ENCODE data around the gene ZBTB2. TPM values are rescaled to one million over a fixed set of nuclear protein-coding genes. Genes with fewer than 3 reads are reported as not detected.
A peak's percentile ranks its signal among the peaks of the same experiment; 100 is the strongest.

The ZBTB2 gene
- total RNA-seq, 1 experiment from 2014 or later = 31.4 TPM

GRCh38 chr6:151392427-151392826 is 1.1 kb upstream of the ZBTB2 start:
- H3T11ph ChIP-seq (ENCODE audit: low read length) = no peak overlapping the region
- TF ChIP-seq CTCF (conservative IDR thresholded peaks at IDR 0.05) = no peak
- no peak overlapping the region for H4K8ac ChIP-seq (replicated peaks; ENCODE audit: insufficient read length, low read depth, low read length)
- peaks cover 39% of the 10 kb centered on the region for H3K79me2 ChIP-seq (ENCODE audit: insufficient read depth, low read length)
- H2BK15ac ChIP-seq (ENCODE audit: low read depth, low read length) = no peak overlapping the region
- H3K4me3 Mint-ChIP-seq = peak overlapping the region; percentile 92 to 93
- peaks cover 2% of the 10 kb centered on the region; the same call in 1 of the 2 replicates for H3K4me1 ChIP-seq (ENCODE audit: insufficient read depth, low read length)
- H3K79me1 ChIP-seq (ENCODE audit: insufficient read depth, low read depth, low read length, poor library complexity, severe bottlenecking) = peaks cover 1% of the 10 kb centered on the region
- H3K9ac ChIP-seq (ENCODE audit: extremely low read depth, insufficient read length, low read length) = peak overlapping the region; percentile 97
- no peaks in the 10 kb centered on the region for H3K9me3 Mint-ChIP-seq
- H3K4me1 Mint-ChIP-seq = peaks cover 32 to 39% of the 10 kb centered on the region in 2 experiments
- peak overlapping the region; percentile 76 for H3K4me2 ChIP-seq (ENCODE audit: insufficient read depth, insufficient read length, low read length)
- no CpG with 5 or more reads among the region's 3 CpGs for WGBS (ENCODE audit: extremely low coverage, insufficient read length, low lambda C conversion rate)
- no peak overlapping the region for H4K91ac ChIP-seq (ENCODE audit: insufficient read length, low read depth, low read length)
- H2AK5ac ChIP-seq (ENCODE audit: insufficient read length, low read length) = no peak overlapping the region
- H3K27ac ChIP-seq (ENCODE audit: insufficient read length, low read depth, low read length) = no peak overlapping the region
- peaks cover 17 to 33% (median 19%) of the 10 kb centered on the region in 3 experiments; a peak in 6 of 7 replicates for H3K36me3 Mint-ChIP-seq (ENCODE audit: insufficient read depth in 1 of 3, low read depth in 3 of 3)
- no peak overlapping the region for H3K56ac ChIP-seq (ENCODE audit: insufficient read length, low read depth, low read length)
- no peak for DNase-seq
- H2BK20ac ChIP-seq (ENCODE audit: low read depth, low read length, poor library complexity, severe bottlenecking) = no peak overlapping the region
- H3K27me3 Mint-ChIP-seq (ENCODE audit: low read depth) = no peaks in the 10 kb centered on the region
- H3K14ac ChIP-seq (ENCODE audit: insufficient read depth, low read length) = no peak overlapping the region
- no peak overlapping the region for H2BK120ac ChIP-seq (ENCODE audit: low read depth, low read length, poor library complexity, severe bottlenecking)
- no peak overlapping the region for H2BK12ac ChIP-seq (ENCODE audit: insufficient read length, low read depth, low read length)
- H3K9me3 ChIP-seq (ENCODE audit: control insufficient read depth, low read depth, low read length) = no peaks in the 10 kb centered on the region
- H2AFZ ChIP-seq (ENCODE audit: low read length) = no peak overlapping the region
- H3K18ac ChIP-seq (ENCODE audit: insufficient read length, low read depth, low read length) = no peak overlapping the region
- peak overlapping the region; percentile 94 to 100 (median 98); a peak in 6 of 7 replicates for H3K27ac Mint-ChIP-seq
- H3K4ac ChIP-seq (ENCODE audit: low read depth, low read length) = no peak overlapping the region
- H4K20me1 ChIP-seq (ENCODE audit: control insufficient read depth, insufficient read depth, insufficient read length) = no peaks in the 10 kb centered on the region
- no peak overlapping the region for H3K23ac ChIP-seq (ENCODE audit: insufficient read length, low read depth, low read length)
- H2BK5ac ChIP-seq (ENCODE audit: insufficient read length, low read length) = no peak overlapping the region
- peaks cover 8% of the 10 kb centered on the region for H3K23me2 ChIP-seq (ENCODE audit: insufficient read length, low read depth, low read length, poor library complexity, severe bottlenecking)
- H3K27me3 ChIP-seq (ENCODE audit: insufficient read depth, low read length) = no peaks in the 10 kb centered on the region
- no peak overlapping the region for H4K5ac ChIP-seq (ENCODE audit: insufficient read length, low read depth, low read length)
